HEK293 (cell line): ENCODE measurements around the gene VPS35L.

Source experiments
- CTCF ChIA-PET: fragments of 350-600 bp; formaldehyde crosslinking; extraction: SDS; loops from one replicate; lab custom pipeline; 2021; ENCODE audit warnings: antibody characterized with exemption; lab: Yijun Ruan, JAX
- POLR2A ChIA-PET: fragments of 300-600 bp; formaldehyde crosslinking; extraction: SDS; loops from one replicate; lab custom pipeline; 2020; ENCODE audit warnings: antibody characterized with exemption, inconsistent platforms; lab: Yijun Ruan, JAX
- H3K27ac ChIP-seq: fragments of 200-500 bp; sonication (Bioruptor generic); 2 replicates; pipeline ENCODE4 v1.5.1; 2014; ENCODE audit warnings: low read depth, low read length, control low read depth, inconsistent platforms; ENCODE audit errors: extremely low read depth
- H3K36me3 ChIP-seq, 2 experiments: fragments of 200-500 bp in 1 of 2; sonication (Bioruptor generic) in 1 of 2; 1 replicate in 1 of 2; 2 replicates in 1 of 2; pipeline ENCODE4 v1.5.1; 2014 to 2017; ENCODE audit warnings: inconsistent platforms in 2 of 2, low read length in 2 of 2; ENCODE audit not compliant: control insufficient read depth in 2 of 2, insufficient read depth in 1 of 2
- H3K4me1 ChIP-seq: fragments of 200-500 bp; sonication (Bioruptor generic); 2 replicates; pipeline ENCODE4 v1.5.1; 2014; ENCODE audit warnings: mild to moderate bottlenecking, low read length, inconsistent platforms; ENCODE audit not compliant: control insufficient read depth, insufficient read depth
- H3K4me3 ChIP-seq: 2 replicates; pipeline ENCODE4 v1.5.1; 2011; ENCODE audit warnings: low read depth, mild to moderate bottlenecking, control low read depth, low read length, moderate library complexity
- H3K9me3 ChIP-seq: fragments of 200-500 bp; sonication (Bioruptor generic); 2 replicates; pipeline ENCODE4 v1.5.1; 2014; ENCODE audit warnings: low read depth, low read length, inconsistent platforms; ENCODE audit not compliant: control insufficient read depth, insufficient read depth
- KLF9 ChIP-seq: fragments of 450-650 bp; formaldehyde crosslinking; IDR thresholded peaks from 2 replicates; pipeline ENCODE4 v1.5.1; 2016; ENCODE audit warnings: missing biosample characterization, missing genetic modification characterization, low read depth
- SCRT1 ChIP-seq: fragments of 450-650 bp; formaldehyde crosslinking; IDR thresholded peaks from 2 replicates; pipeline ENCODE4 v1.5.1; 2016; ENCODE audit warnings: missing biosample characterization, missing genetic modification characterization, borderline replicate concordance
- SCRT2 ChIP-seq: fragments of 450-650 bp; formaldehyde crosslinking; IDR thresholded peaks from 2 replicates; pipeline ENCODE4 v1.5.1; 2016; ENCODE audit warnings: missing biosample characterization, missing genetic modification characterization
- ZNF24 ChIP-seq: fragments of 450-650 bp; formaldehyde crosslinking; IDR thresholded peaks from 2 replicates; pipeline ENCODE4 v1.5.1; 2016; ENCODE audit warnings: missing biosample characterization, missing genetic modification characterization
- ZNF324 ChIP-seq: fragments of 450-650 bp; formaldehyde crosslinking; IDR thresholded peaks from 2 replicates; pipeline ENCODE4 v1.5.1; 2016; ENCODE audit warnings: missing biosample characterization, missing genetic modification characterization
- ZNF341 ChIP-seq: fragments of 450-650 bp; formaldehyde crosslinking; IDR thresholded peaks from 2 replicates; pipeline ENCODE4; 2016; ENCODE audit warnings: low read depth, missing biosample characterization, missing genetic modification characterization
- ZNF416 ChIP-seq: fragments of 450-650 bp; formaldehyde crosslinking; IDR thresholded peaks from 2 replicates; pipeline ENCODE4 v1.5.1; 2016; ENCODE audit warnings: missing biosample characterization, missing genetic modification characterization
- ZNF423 ChIP-seq: fragments of 450-650 bp; formaldehyde crosslinking; IDR thresholded peaks from 2 replicates; pipeline ENCODE4 v1.5.1; 2016; ENCODE audit warnings: missing biosample characterization, missing genetic modification characterization
- ZNF549 ChIP-seq: fragments of 450-650 bp; IDR thresholded peaks from 2 replicates; pipeline ENCODE4 v1.5.1; 2018; ENCODE audit warnings: missing biosample characterization, missing genetic modification characterization, mild to moderate bottlenecking, inconsistent platforms, moderate library complexity
- ZNF654 ChIP-seq: fragments of 450-650 bp; formaldehyde crosslinking; IDR thresholded peaks from 2 replicates; pipeline ENCODE4 v1.5.1; 2016; ENCODE audit warnings: low read depth, missing biosample characterization, missing genetic modification characterization
- ZSCAN30 ChIP-seq: fragments of 450-650 bp; IDR thresholded peaks from 2 replicates; pipeline ENCODE4 v1.5.1; 2018; ENCODE audit warnings: missing biosample characterization, mild to moderate bottlenecking, missing genetic modification characterization, moderate library complexity
- TF ChIP-seq, protein P1 (sequence below): fragments of 450-650 bp; formaldehyde crosslinking; IDR thresholded peaks from 2 replicates; pipeline ENCODE4 v1.5.1; 2016; ENCODE audit warnings: missing biosample characterization, missing genetic modification characterization
- TF ChIP-seq, protein P2 (sequence below): fragments of 450-650 bp; formaldehyde crosslinking; IDR thresholded peaks from 2 replicates; pipeline ENCODE4 v1.5.1; 2016; ENCODE audit warnings: missing biosample characterization, missing genetic modification characterization

The VPS35L gene

DNA sequence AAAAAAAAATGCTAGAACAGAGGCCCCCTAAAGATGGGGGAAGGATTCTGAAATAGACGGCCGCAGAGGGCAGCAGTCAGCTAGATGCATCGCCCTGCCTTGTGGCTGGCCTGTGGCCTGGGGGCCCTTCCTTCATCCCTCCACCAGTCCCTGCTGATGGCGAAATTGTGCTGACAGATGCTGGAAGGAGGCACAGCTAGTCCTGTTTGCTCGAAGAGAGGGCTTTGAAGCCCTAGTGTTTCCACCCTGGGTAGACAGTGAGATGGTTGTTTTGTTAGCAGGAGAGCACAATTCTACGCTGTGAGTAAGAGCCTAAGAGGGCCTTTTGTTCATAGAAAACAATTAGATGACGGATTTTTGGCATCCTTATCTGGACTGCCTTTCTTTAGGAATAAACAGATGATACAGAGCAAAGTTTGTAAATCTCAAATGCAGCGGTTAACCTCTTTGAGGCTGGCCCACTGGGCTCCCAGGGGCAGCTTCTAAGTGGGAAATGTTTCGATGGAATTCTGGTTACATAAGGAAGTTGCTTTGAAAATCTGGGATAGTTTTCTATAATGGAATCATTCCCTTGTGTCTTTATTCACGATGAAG is 23.0 kb downstream of the VPS35L start:
- POLR2A ChIA-PET, result no interaction called here
- Histone ChIP-seq H3K9me3 (no peaks in the 10 kb centered on the region), H3K4me1 (no peaks in the 10 kb centered on the region), H3K4me3 (no peak overlapping the region), H3K27ac (no peak overlapping the region), H3K36me3 (peaks cover 8 to 75% of the 10 kb centered on the region in 2 experiments; a peak in 2 of 3 replicates)
- TF ChIP-seq, protein P1, sequence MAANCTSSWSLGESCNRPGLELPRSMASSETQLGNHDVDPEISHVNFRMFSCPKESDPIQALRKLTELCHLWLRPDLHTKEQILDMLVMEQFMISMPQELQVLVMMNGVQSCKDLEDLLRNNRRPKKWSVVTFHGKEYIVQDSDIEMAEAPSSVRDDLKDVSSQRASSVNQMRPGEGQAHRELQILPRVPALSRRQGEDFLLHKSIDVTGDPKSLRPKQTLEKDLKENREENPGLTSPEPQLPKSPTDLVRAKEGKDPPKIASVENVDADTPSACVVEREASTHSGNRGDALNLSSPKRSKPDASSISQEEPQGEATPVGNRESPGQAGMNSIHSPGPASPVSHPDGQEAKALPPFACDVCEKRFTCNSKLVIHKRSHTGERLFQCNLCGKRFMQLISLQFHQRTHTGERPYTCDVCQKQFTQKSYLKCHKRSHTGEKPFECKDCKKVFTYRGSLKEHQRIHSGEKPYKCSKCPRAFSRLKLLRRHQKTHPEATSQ (tag by site-specific recombination), result no peak
- CTCF ChIA-PET, result interaction anchor here (0.8 to 1.2 kb wide), 3 partner anchors 13 to 23 kb away, joined by 3 to 6 read pairs (median 4); partner anchors contain the start of gene VPS35L

DNA sequence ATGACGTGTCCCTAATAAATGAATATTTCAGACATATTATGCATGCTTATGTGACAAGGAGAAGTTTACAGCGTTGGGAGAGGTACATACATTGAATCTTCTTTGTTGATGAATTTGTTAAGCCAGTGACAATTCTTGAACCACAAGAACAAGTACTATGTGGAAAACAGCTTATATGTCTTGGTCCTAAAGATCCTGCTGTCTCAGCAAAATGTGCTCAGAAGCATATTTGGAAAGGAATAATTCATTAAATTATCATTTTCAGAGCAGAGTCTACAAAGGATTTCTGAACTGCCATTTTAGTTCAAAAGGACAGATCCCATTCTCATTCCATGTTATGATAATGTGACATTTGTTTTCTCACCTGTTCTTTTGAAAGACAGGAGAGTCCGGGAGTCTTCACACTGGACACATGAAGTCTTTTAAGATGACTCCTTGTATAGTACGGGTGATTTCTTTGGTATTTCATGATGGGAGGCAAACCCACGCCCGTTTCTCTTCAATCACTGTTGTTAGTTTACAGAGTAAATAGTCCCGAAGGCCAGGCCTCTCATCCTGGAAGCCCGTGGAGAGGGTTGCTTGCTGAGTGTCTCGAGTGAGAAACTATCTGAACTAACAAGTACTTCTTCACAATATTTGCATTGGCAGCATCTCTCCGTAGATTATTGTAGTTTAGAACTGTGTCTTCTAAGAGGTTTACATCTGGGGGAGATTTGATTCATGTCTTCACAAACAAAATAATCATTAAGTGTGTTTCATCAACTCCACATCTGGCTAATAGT is 26.7 kb downstream of the VPS35L start:
- ChIA-PET CTCF (interaction anchor here (0.6 to 1.4 kb wide), 4 partner anchors 10 to 777 kb away, joined by 3 to 6 read pairs (median 6); no protein-coding TSS in a partner anchor), POLR2A (no interaction called here)
- Histone ChIP-seq H3K36me3 (peaks cover 8 to 50% of the 10 kb centered on the region in 2 experiments; a peak in 2 of 3 replicates), H3K27ac (no peak overlapping the region), H3K4me1 (no peaks in the 10 kb centered on the region), H3K9me3 (no peaks in the 10 kb centered on the region), H3K4me3 (no peak overlapping the region)
- TF ChIP-seq ZNF341 (tag by site-specific recombination) (no peak), ZSCAN30 (no peak), KLF9 (tag by site-specific recombination) (no peak), ZNF24 (tag by site-specific recombination) (no peak)

DNA sequence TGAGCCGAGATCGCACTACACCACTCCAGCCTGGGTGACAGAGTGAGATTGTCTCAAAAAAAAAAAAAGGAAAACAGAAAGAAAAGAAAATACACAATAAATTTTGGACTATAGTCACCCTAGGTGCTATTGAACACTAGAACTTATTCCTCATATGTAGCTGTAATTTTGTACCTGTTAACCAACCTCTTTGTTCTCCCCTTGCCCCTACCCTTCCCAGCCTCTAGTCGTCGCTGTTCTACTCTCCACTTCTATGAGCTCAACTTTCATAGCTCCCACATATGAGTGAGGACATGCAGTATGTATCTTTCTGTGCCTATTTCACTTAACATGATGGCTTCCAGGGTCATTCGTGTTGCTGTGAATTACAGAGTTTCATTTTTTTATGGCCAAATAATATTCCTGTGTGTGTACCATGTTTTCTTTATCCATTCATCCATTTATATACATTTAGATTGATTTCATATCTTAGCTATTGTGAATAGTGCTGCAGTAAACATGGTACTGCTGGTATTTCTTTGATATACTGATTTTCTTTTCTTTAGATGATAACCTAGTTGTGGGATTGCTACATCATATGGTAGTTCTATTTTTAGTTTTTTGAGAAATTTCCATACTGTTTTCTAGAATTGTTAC is 28.3 kb downstream of the VPS35L start:
- Histone ChIP-seq H3K36me3 (peaks cover 8 to 38% of the 10 kb centered on the region in 2 experiments; a peak in 2 of 3 replicates), H3K4me1 (no peaks in the 10 kb centered on the region), H3K9me3 (no peaks in the 10 kb centered on the region), H3K27ac (no peak overlapping the region), H3K4me3 (no peak overlapping the region)
- ChIA-PET POLR2A (interaction anchor here (0.7 kb wide), 1 partner anchor 28 kb away, joined by 3 read pairs; the partner anchor contains the start of gene VPS35L), CTCF (interaction anchor here (0.6 to 2.2 kb wide), 43 partner anchors 8 to 1012 kb away, joined by 3 to 38 read pairs (median 4); partner anchors contain the start of genes GPRC5B and VPS35L)
- TF ChIP-seq ZNF423, result no peak
- no peak for TF ChIP-seq ZNF549 (tag by site-specific recombination)
- 0 out of 2 replicates have a peak, but pooled peaks have one; percentile 20 for TF ChIP-seq SCRT1
- TF ChIP-seq ZNF416, result no peak
- TF ChIP-seq ZNF324 (tag by site-specific recombination), result no peak
- TF ChIP-seq SCRT2 (tag by site-specific recombination), result peak; percentile 75
- TF ChIP-seq, protein P2, sequence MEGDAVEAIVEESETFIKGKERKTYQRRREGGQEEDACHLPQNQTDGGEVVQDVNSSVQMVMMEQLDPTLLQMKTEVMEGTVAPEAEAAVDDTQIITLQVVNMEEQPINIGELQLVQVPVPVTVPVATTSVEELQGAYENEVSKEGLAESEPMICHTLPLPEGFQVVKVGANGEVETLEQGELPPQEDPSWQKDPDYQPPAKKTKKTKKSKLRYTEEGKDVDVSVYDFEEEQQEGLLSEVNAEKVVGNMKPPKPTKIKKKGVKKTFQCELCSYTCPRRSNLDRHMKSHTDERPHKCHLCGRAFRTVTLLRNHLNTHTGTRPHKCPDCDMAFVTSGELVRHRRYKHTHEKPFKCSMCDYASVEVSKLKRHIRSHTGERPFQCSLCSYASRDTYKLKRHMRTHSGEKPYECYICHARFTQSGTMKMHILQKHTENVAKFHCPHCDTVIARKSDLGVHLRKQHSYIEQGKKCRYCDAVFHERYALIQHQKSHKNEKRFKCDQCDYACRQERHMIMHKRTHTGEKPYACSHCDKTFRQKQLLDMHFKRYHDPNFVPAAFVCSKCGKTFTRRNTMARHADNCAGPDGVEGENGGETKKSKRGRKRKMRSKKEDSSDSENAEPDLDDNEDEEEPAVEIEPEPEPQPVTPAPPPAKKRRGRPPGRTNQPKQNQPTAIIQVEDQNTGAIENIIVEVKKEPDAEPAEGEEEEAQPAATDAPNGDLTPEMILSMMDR (tag by site-specific recombination), result peak; percentile 55; the same call in 1 of the 2 replicates
- TF ChIP-seq ZNF654 (tag by site-specific recombination), result peak; percentile 58
